Ishikawa (cell line): Measurements from ENCODE around the gene ALPL.

ENCODE experiments used
- CEBPB ChIP-seq: IDR thresholded peaks from 2 replicates; pipeline ENCODE4 v1.6.1; 2012
- CREB1 ChIP-seq: IDR thresholded peaks from 2 replicates; pipeline ENCODE4 v1.6.1; 2012; ENCODE audit warnings: low read depth
- EGR1 ChIP-seq: IDR thresholded peaks from 2 replicates; pipeline ENCODE4 v1.6.1; 2012
- EP300 ChIP-seq: IDR thresholded peaks from 2 replicates; pipeline ENCODE4 v1.6.1; 2012; ENCODE audit warnings: borderline replicate concordance
- FOXM1 ChIP-seq: IDR thresholded peaks from 2 replicates; pipeline ENCODE4 v1.6.1; 2012; ENCODE audit warnings: low read depth, borderline replicate concordance
- MAX ChIP-seq: IDR thresholded peaks from 2 replicates; pipeline ENCODE4 v1.6.1; 2012
- NFIC ChIP-seq: IDR thresholded peaks from 2 replicates; pipeline ENCODE4 v1.6.1; 2012
- RAD21 ChIP-seq: IDR thresholded peaks from 2 replicates; pipeline ENCODE4 v1.6.1; 2012; ENCODE audit warnings: low read depth
- REST ChIP-seq: IDR thresholded peaks from 2 replicates; pipeline ENCODE4 v1.6.1; 2012; ENCODE audit warnings: low read depth, mild to moderate bottlenecking
- TAF1 ChIP-seq: IDR thresholded peaks from 2 replicates; pipeline ENCODE4 v1.6.1; 2012; ENCODE audit warnings: low read depth, mild to moderate bottlenecking
- TCF12 ChIP-seq: IDR thresholded peaks from 2 replicates; pipeline ENCODE4 v1.6.1; 2012; ENCODE audit warnings: low read depth
- TEAD4 ChIP-seq: IDR thresholded peaks from 2 replicates; pipeline ENCODE4 v1.6.1; 2012
- USF1 ChIP-seq: IDR thresholded peaks from 2 replicates; pipeline ENCODE4 v1.6.1; 2012
- YY1 ChIP-seq: IDR thresholded peaks from 2 replicates; pipeline ENCODE4 v1.6.1; 2012; ENCODE audit warnings: low read depth
- ZBTB7A ChIP-seq: IDR thresholded peaks from 2 replicates; pipeline ENCODE4 v1.6.1; 2012; ENCODE audit warnings: low read depth

The ALPL gene

GRCh38 chr1:21604208-21604957, 95.2 kb downstream of the ALPL start:
- TF ChIP-seq NFIC (no peak), REST (no peak), CREB1 (no peak), TEAD4 (no peak), FOXM1 (no peak), ZBTB7A (no peak)

- TF ChIP-seq TEAD4, result no peak
- no peak for TF ChIP-seq USF1
- no peak for TF ChIP-seq EGR1
- TF ChIP-seq NFIC, result no peak
- no peak for TF ChIP-seq REST
- TF ChIP-seq YY1, result no peak
- TF ChIP-seq CEBPB, result no peak
- TF ChIP-seq TCF12, result no peak
- TF ChIP-seq TAF1, result no peak
Observed at GRCh38 chr1:21605012-21605715, 95.9 kb downstream of the ALPL start.

- TF ChIP-seq CREB1, result no peak
- no peak for TF ChIP-seq TCF12
- no peak for TF ChIP-seq EGR1
- no peak for TF ChIP-seq MAX
Observed at GRCh38 chr1:21605964-21606705, 96.9 kb downstream of the ALPL start.

- TF ChIP-seq YY1, result no peak
- no peak for TF ChIP-seq RAD21
- no peak for TF ChIP-seq EGR1
- TF ChIP-seq TEAD4, result no peak
- TF ChIP-seq ZBTB7A, result no peak
- no peak for TF ChIP-seq USF1
Observed at GRCh38 chr1:21607549-21608529, 98.6 kb downstream of the ALPL start.

- TF ChIP-seq YY1 (no peak), FOXM1 (no peak), TEAD4 (no peak), NFIC (no peak), CREB1 (no peak), EP300 (no peak), TAF1 (no peak), CEBPB (no peak), USF1 (no peak), EGR1 (no peak), TCF12 (no peak), ZBTB7A (no peak), RAD21 (no peak)
Observed at GRCh38 chr1:21608798-21609197, 99.6 kb downstream of the ALPL start.
